Measurements from ENCODE around the gene AKIRIN1.
"Not testable (repeated sequence)": the region's sequence is repeated elsewhere in the genome, so short reads cannot be mapped to it uniquely, and the experiment has no call there.

AKIRIN1 gene

GRCh38 chr1:38958967-38959366 is 32.1 kb upstream of the AKIRIN1 start:
- H3K4me3 ChIP-seq (replicated peaks; ENCODE audit: low read depth, low read length) = no peak overlapping the region
- no peak for TF ChIP-seq CTCF (IDR thresholded peaks at IDR 0.05; ENCODE audit: low read depth, low read length, missing control alignments)
- DNase-seq (ENCODE audit: extremely low read depth, low read depth) = no peak

- no peak for TF ChIP-seq CTCF (IDR thresholded peaks at IDR 0.05; ENCODE audit: low read depth, low read length, missing control alignments)
- DNase-seq (ENCODE audit: extremely low read depth, low read depth) = no peak
- H3K4me3 ChIP-seq (replicated peaks; ENCODE audit: low read depth, low read length) = no peak overlapping the region
These were observed 29.0 kb upstream of the AKIRIN1 start for GRCh38 chr1:38962113-38962512.

- no peak for TF ChIP-seq CTCF (IDR thresholded peaks at IDR 0.05; ENCODE audit: low read depth, low read length, missing control alignments)
- DNase-seq (ENCODE audit: extremely low read depth, low read depth) = no peak
- no peak overlapping the region for H3K4me3 ChIP-seq (replicated peaks; ENCODE audit: low read depth, low read length)
These were observed 28.5 kb upstream of the AKIRIN1 start for GRCh38 chr1:38962560-38962959.

GRCh38 chr1:38964140-38964548 is 26.9 kb upstream of the AKIRIN1 start:
- H3K4me3 ChIP-seq (replicated peaks; ENCODE audit: low read depth, low read length) = no peak overlapping the region
- DNase-seq (ENCODE audit: extremely low read depth, low read depth) = no peak
- TF ChIP-seq CTCF (IDR thresholded peaks at IDR 0.05; ENCODE audit: low read depth, low read length, missing control alignments) = no peak

- H3K4me3 ChIP-seq (replicated peaks; ENCODE audit: low read depth, low read length); DNase-seq (ENCODE audit: extremely low read depth, low read depth): not testable (repeated sequence)
These were observed 17.9 kb upstream of the AKIRIN1 start for GRCh38 chr1:38973145-38973544.

GRCh38 chr1:38973659-38974437 is 17.2 kb upstream of the AKIRIN1 start:
- DNase-seq (ENCODE audit: extremely low read depth, low read depth) = no peak
- no peak overlapping the region for H3K4me3 ChIP-seq (replicated peaks; ENCODE audit: low read depth, low read length)
- no peak for TF ChIP-seq CTCF (IDR thresholded peaks at IDR 0.05; ENCODE audit: low read depth, low read length, missing control alignments)

GRCh38 chr1:38977399-38978244 is 13.5 kb upstream of the AKIRIN1 start:
- DNase-seq (ENCODE audit: extremely low read depth, low read depth); H3K4me3 ChIP-seq (replicated peaks; ENCODE audit: low read depth, low read length): not testable (repeated sequence)

GRCh38 chr1:38978245-38978542 is 12.9 kb upstream of the AKIRIN1 start:
- H3K4me3 ChIP-seq (replicated peaks; ENCODE audit: low read depth, low read length); DNase-seq (ENCODE audit: extremely low read depth, low read depth): not testable (repeated sequence)

- H3K4me3 ChIP-seq (replicated peaks; ENCODE audit: low read depth, low read length); DNase-seq (ENCODE audit: extremely low read depth, low read depth): not testable (repeated sequence)
These were observed 11.7 kb upstream of the AKIRIN1 start for GRCh38 chr1:38979380-38979779.
